Measurements from ENCODE around the gene SLC26A11.

SLC26A11 gene

GRCh38 chr17:80219013-80219762 lies 1.0 kb upstream of the SLC26A11 start:
- TF ChIP-seq CTCF (IDR thresholded peaks at IDR 0.05; ENCODE audit: extremely low read depth, insufficient read depth, missing control alignments) = no peak
- in situ Hi-C loops (cut with MboI; ENCODE audit: low pct_unique_long_range_greater_than_20kb, low sequenced_read_pairs, unreplicated experiment) = no loop called here
- peak; percentile 91 for DNase-seq (ENCODE audit: low spot score)

DNA sequence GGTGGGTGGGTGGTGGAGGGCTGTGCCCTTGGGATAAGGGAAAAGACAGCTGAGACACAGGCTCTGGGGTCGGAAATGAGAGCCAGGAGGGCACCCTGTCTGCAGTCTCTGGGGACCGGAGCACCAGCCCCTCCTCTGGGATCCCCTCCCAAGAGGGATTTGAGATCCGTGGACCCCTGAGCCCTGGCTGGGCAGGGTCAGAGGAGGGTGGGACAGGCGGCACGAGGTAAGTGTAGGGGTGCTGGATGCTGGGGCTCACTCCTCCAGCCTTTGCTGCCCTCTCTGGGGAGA lies 519 bp upstream of the SLC26A11 start:
- peak; percentile 69 for DNase-seq (ENCODE audit: low spot score)
- no peak for TF ChIP-seq CTCF (IDR thresholded peaks at IDR 0.05; ENCODE audit: extremely low read depth, insufficient read depth, missing control alignments)
- in situ Hi-C loops (cut with MboI; ENCODE audit: low pct_unique_long_range_greater_than_20kb, low sequenced_read_pairs, unreplicated experiment) = no loop called here

DNA sequence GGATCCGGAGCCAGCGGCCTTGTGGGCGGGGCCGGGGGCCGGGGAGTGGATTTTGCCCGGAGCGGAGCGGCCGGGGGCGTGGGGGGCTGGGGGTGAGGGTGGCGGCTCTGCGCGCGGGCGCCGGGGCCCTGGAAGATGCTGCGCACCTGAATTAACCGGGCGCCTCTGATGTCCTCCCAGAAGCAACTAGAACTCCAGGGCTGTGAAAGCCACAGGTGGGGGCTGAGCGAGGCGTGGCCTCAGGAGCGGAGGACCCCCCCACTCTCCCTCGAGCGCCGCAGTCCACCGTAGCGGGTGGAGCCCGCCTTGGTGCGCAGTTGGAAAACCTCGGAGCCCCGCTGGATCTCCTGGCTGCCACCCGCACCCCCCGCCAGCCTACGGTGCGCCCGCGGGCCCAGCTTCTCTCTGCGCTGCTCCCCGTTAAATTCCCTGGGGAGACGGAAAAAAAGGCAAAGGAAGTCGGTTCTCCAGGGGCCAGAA lies 549 bp downstream of the SLC26A11 start:
- no peak for TF ChIP-seq CTCF (IDR thresholded peaks at IDR 0.05; ENCODE audit: extremely low read depth, insufficient read depth, missing control alignments)
- in situ Hi-C loops (cut with MboI; ENCODE audit: low pct_unique_long_range_greater_than_20kb, low sequenced_read_pairs, unreplicated experiment) = no loop called here
- no peak for DNase-seq (ENCODE audit: low spot score)

- TF ChIP-seq CTCF (IDR thresholded peaks at IDR 0.05; ENCODE audit: extremely low read depth, insufficient read depth, missing control alignments) = no peak
- in situ Hi-C loops (cut with MboI; ENCODE audit: low pct_unique_long_range_greater_than_20kb, low sequenced_read_pairs, unreplicated experiment) = no loop called here
These were observed 1.3 kb downstream of the SLC26A11 start for GRCh38 chr17:80221351-80222105.

GRCh38 chr17:80222376-80223141 lies 2.3 kb downstream of the SLC26A11 start:
- no peak for TF ChIP-seq CTCF (IDR thresholded peaks at IDR 0.05; ENCODE audit: extremely low read depth, insufficient read depth, missing control alignments)
- in situ Hi-C loops (cut with MboI; ENCODE audit: low pct_unique_long_range_greater_than_20kb, low sequenced_read_pairs, unreplicated experiment) = no loop called here
- no peak for DNase-seq (ENCODE audit: low spot score)

More at GRCh38 chr17:80221351-80222105, 1.3 kb downstream of the SLC26A11 start:
- DNase-seq (ENCODE audit: low spot score) = no peak

DNA sequence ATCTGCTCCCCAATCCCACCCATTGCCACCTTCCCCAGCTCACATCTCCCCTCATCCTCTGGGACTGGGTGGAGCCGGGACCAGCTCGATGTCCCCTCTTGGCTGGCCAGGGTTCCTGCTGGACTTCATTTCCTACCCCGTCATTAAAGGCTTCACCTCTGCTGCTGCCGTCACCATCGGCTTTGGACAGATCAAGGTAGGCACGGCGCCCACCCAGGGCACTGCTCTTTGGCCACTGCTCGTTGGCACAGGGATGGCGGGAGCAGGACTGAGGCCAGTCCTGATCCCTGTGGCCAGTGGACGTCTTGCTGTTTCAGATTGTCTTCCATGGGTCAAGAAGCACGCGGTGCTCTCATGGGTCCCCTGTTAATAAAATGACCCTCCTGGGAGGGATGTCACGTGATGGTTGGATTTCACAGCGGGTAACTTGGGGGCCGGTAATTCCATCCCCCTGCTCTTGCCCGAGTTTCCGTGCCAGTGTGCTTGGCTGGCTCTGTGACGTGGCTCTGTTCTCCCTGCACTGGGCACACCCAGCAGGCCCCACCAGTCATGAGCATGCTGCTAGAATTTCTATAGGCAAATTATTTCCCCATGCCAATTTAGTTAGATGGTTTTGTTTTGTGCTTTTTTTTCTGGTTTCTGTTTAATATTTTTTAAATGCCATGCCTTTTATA lies 3.1 kb downstream of the SLC26A11 start:
- TF ChIP-seq CTCF (IDR thresholded peaks at IDR 0.05; ENCODE audit: extremely low read depth, insufficient read depth, missing control alignments) = no peak
- in situ Hi-C loops (cut with MboI; ENCODE audit: low pct_unique_long_range_greater_than_20kb, low sequenced_read_pairs, unreplicated experiment) = no loop called here
- no peak for DNase-seq (ENCODE audit: low spot score)
